K562 (cell line): ENCODE measurements around the gene EPO. TPM values are rescaled to one million over a fixed set of nuclear protein-coding genes. Genes with fewer than 3 reads are reported as not detected.

ENCODE experiments used
- ATF4 ChIP-seq: fragments of 450-650 bp; formaldehyde crosslinking; IDR thresholded peaks from 2 replicates; pipeline ENCODE4 v1.4.0; 2022; ENCODE audit warnings: mild to moderate bottlenecking, moderate library complexity
- ATF7 ChIP-seq: fragments of 450-650 bp; IDR thresholded peaks from 2 replicates; pipeline ENCODE4 v1.7.1; 2014; ENCODE audit warnings: mild to moderate bottlenecking, moderate library complexity
- CHCHD3 ChIP-seq: fragments of 250-450 bp; sonication (Bioruptor Pico); IDR thresholded peaks from 2 replicates; pipeline ENCODE4 v2.1.2; 2022; ENCODE audit warnings: mild to moderate bottlenecking
- HMGXB4 ChIP-seq: sonication (generic); formaldehyde crosslinking; IDR thresholded peaks from 2 replicates; pipeline ENCODE4 v1.8.1; 2023; ENCODE audit warnings: mild to moderate bottlenecking, missing genetic modification reagents
- MNT ChIP-seq, 2 experiments: fragments of 450-650 bp; conservative IDR thresholded peaks; 2 replicates each; pipeline ENCODE4 v1.6.1; 2017; ENCODE audit warnings: mild to moderate bottlenecking in 2 of 2, moderate library complexity in 2 of 2
- NR2C2 ChIP-seq, 2 experiments: fragments of 200-800 bp in 1 of 2; sonication (Bioruptor generic) in 1 of 2; sonication (generic) in 1 of 2; formaldehyde crosslinking in 1 of 2; IDR thresholded peaks; 2 replicates each; pipeline versions ENCODE4 v1.6.1 to v1.8.0; 2016 to 2022; ENCODE audit warnings: mild to moderate bottlenecking in 1 of 2, missing compliant biosample characterization in 1 of 2, missing genetic modification characterization in 1 of 2, missing genetic modification reagents in 1 of 2
- RAD21 ChIP-seq, 2 experiments: fragments of 250-450 bp in 1 of 2; fragments of 450-650 bp in 1 of 2; sonication (Bioruptor Pico) in 1 of 2; formaldehyde crosslinking in 1 of 2; IDR thresholded peaks in 1 of 2; conservative IDR thresholded peaks in 1 of 2; 2 replicates each; pipeline versions ENCODE4 v1.4.0 to v1.8.0; 2020 to 2022; ENCODE audit warnings: mild to moderate bottlenecking in 2 of 2, moderate library complexity in 1 of 2
- SOX6 ChIP-seq: fragments of 450-650 bp; IDR thresholded peaks from 2 replicates; pipeline ENCODE4 v1.6.1; 2014; ENCODE audit warnings: mild to moderate bottlenecking
- ZNF143 ChIP-seq: sonication (generic); formaldehyde crosslinking; IDR thresholded peaks from 2 replicates; pipeline ENCODE4 v1.9.0; 2022; ENCODE audit warnings: mild to moderate bottlenecking, missing genetic modification reagents
- ZNF398 ChIP-seq: fragments of 250-450 bp; sonication (Bioruptor Pico); IDR thresholded peaks from 2 replicates; pipeline ENCODE4 v1.8.0; 2021; ENCODE audit warnings: moderate library complexity, mild to moderate bottlenecking, inconsistent platforms
- ZNF511 ChIP-seq: sonication (generic); formaldehyde crosslinking; IDR thresholded peaks from 2 replicates; pipeline ENCODE4 v1.8.0; 2022; ENCODE audit warnings: mild to moderate bottlenecking, missing genetic modification reagents
- polyA plus RNA-seq, 8 experiments: library from polyadenylated mRNA; depleted of rRNA in 4 of 8; stranded (reverse) in 5 of 8; unstranded in 3 of 8; fragments of >200 nt; fragmentation: Nextera tagmentation in 2 of 8; fragmentation: Illumina TruSeq in 1 of 8; extraction: Ambion mirVana in 2 of 8; extraction: Trizol in 1 of 8; gene quantifications; 2 replicates each; pipeline versions ENCODE4 v1.2.1 to v1.2.3, GENCODE V29; 2011 to 2014; ENCODE audit warnings: inconsistent platforms in 1 of 8, missing spikeins in 1 of 8
- total RNA-seq, 7 experiments: library from RNA; depleted of rRNA in 6 of 7; stranded (reverse); fragments of >200 nt in 6 of 7; fragmentation: Illumina TruSeq in 2 of 7; extraction: Trizol in 2 of 7; gene quantifications; 2 replicates each; pipeline versions ENCODE4 v1.2.1 to v1.2.3, GENCODE V29; 2011 to 2021; ENCODE audit warnings: low replicate concordance in 1 of 7

The EPO gene
- total and polyA plus RNA-seq, 9 of the 15 experiments (the other 6 are each of a cell fraction or from before 2014, with no cell fraction given): 0.06 to 0.41 (median 0.07) TPM; not detected in 6

- no peak for TF ChIP-seq ZNF398 (CRISPR knock-in tag)
- no peak for TF ChIP-seq RAD21 (CRISPR knock-in tag; conservative IDR thresholded peaks at IDR 0.05 in 1 of 2, IDR thresholded peaks at IDR 0.05 in 1 of 2)
- TF ChIP-seq ZNF511 (CRISPR knock-in tag): no peak; the same call in 1 of the 2 replicates
- TF ChIP-seq MNT (conservative IDR thresholded peaks at IDR 0.05): peak; percentile 97
- TF ChIP-seq ZNF143 (CRISPR knock-in tag): no peak
- TF ChIP-seq NR2C2 (CRISPR knock-in tag; IDR thresholded peaks at IDR 0.05): peak; percentile 36; the same call in 1 of the 2 replicates
- TF ChIP-seq NR2C2 (tag; IDR thresholded peaks at IDR 0.05): peak; percentile 43; the same call in 1 of the 2 replicates
- TF ChIP-seq ATF7: peak; percentile 86
- no peak for TF ChIP-seq ATF4 (CRISPR knock-in tag)
- no peak for TF ChIP-seq CHCHD3 (CRISPR knock-in tag)
- no peak; the same call in 1 of the 2 replicates for TF ChIP-seq SOX6
- peak; percentile 61; the same call in 1 of the 2 replicates for TF ChIP-seq HMGXB4 (CRISPR knock-in tag)
Observed at GRCh38 chr7:100705753-100706671, 14.3 kb upstream of the EPO start, which contains the start of gene POP7 (continued).
